Measurements from ENCODE around the gene TNFRSF13B.

Gene TNFRSF13B

DNA sequence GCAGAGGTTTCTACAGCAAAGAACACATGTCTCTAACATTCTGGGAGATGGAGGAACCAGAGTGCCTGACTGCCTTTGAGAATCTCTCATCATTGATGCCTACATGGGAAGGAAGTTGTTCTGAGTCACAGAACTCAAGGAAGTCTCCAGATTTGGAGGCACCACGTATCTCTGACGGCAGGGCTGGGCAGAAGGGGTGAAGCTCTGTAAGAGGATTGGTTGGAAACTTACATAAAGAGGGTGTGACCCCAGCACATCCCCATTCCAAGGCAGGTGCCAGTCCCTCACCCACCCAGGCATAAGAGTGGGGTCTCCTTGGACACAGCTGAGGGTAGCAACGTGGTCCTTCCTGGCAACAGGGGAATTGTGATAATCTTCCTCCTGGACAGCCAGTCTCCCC lies 17.4 kb downstream of the TNFRSF13B start:
- Histone ChIP-seq H2BK120ac (ENCODE audit: insufficient read depth, low read length, poor library complexity) (no peak overlapping the region), H4K12ac (ENCODE audit: low read depth, low read length) (no peak overlapping the region), H3K36me3 (ENCODE audit: control insufficient read depth in 1 of 2, insufficient read depth in 2 of 2, low read length in 2 of 2) (no peaks in the 10 kb centered on the region), H2BK5ac (ENCODE audit: low read depth, low read length, poor library complexity) (no peak overlapping the region), H3K79me2 (ENCODE audit: control insufficient read depth, insufficient read depth, low read length, poor library complexity) (no peaks in the 10 kb centered on the region), H3K4me2 (ENCODE audit: low read length) (no peak overlapping the region), H3K27ac (ENCODE audit: low read depth, low read length) (no peak overlapping the region), H3K79me1 (ENCODE audit: low read length) (no peaks in the 10 kb centered on the region), H3K4me1 (ENCODE audit: control insufficient read depth in 1 of 2, insufficient read depth in 2 of 2, low read length in 2 of 2) (no peaks in the 10 kb centered on the region), H4K91ac (ENCODE audit: low read depth, low read length) (no peak overlapping the region), H3K4ac (ENCODE audit: low read depth, low read length) (no peak overlapping the region), H2BK12ac (ENCODE audit: low read length) (no peak overlapping the region), H3K4me3 (ENCODE audit: low read depth, low read length) (no peak overlapping the region), H3K9me3 (ENCODE audit: insufficient read depth, low read depth, low read length) (peaks cover 3% of the 10 kb centered on the region), H2AK5ac (ENCODE audit: low read length) (no peak overlapping the region), H3K23ac (ENCODE audit: low read length) (no peak overlapping the region), H3K27me3 (ENCODE audit: insufficient read depth, low read length) (no peaks in the 10 kb centered on the region), H3K9ac (ENCODE audit: low read length) (no peak overlapping the region), H3K18ac (ENCODE audit: low read length) (no peak overlapping the region), H3K14ac (ENCODE audit: low read length) (no peak overlapping the region), H4K8ac (ENCODE audit: low read depth, low read length) (no peak overlapping the region), H2AFZ (ENCODE audit: insufficient read depth, low read length, poor library complexity) (no peak overlapping the region)
- DNase-seq, result no peak
- no CpG with 5 or more reads among the region's 3 CpGs for WGBS (ENCODE audit: extremely low coverage, insufficient coverage, insufficient read length)

DNA sequence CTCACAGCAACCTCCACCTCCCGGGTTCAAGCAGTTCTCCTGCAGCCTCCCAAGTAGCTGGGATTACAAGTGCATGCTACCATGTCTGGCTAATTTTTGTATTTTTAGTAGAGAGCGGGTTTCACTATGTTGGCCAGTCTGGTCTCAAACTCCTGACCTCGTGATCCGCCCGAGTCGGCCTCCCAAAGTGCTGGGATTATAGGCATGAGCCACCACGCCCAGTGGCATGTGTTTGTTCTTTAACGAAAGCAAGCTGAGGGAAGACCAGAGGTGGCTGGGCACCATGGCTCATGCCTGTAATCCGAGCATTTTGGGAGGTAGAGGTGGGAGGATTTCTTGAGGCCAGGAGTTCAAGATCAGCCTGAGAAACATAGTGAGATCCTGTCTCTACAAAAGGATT lies 18.1 kb downstream of the TNFRSF13B start:
- Histone ChIP-seq H3K18ac (ENCODE audit: low read length) (no peak overlapping the region), H3K14ac (ENCODE audit: low read length) (no peak overlapping the region), H2BK120ac (ENCODE audit: insufficient read depth, low read length, poor library complexity) (no peak overlapping the region), H3K79me2 (ENCODE audit: control insufficient read depth, insufficient read depth, low read length, poor library complexity) (no peaks in the 10 kb centered on the region), H3K23ac (ENCODE audit: low read length) (no peak overlapping the region), H3K4ac (ENCODE audit: low read depth, low read length) (no peak overlapping the region), H4K91ac (ENCODE audit: low read depth, low read length) (no peak overlapping the region), H3K9me3 (ENCODE audit: insufficient read depth, low read depth, low read length) (peaks cover 3% of the 10 kb centered on the region), H3K9ac (ENCODE audit: low read length) (no peak overlapping the region), H3K4me2 (ENCODE audit: low read length) (no peak overlapping the region), H2BK5ac (ENCODE audit: low read depth, low read length, poor library complexity) (no peak overlapping the region), H3K4me1 (ENCODE audit: control insufficient read depth in 1 of 2, insufficient read depth in 2 of 2, low read length in 2 of 2) (no peaks in the 10 kb centered on the region), H3K79me1 (ENCODE audit: low read length) (no peaks in the 10 kb centered on the region), H3K36me3 (ENCODE audit: control insufficient read depth in 1 of 2, insufficient read depth in 2 of 2, low read length in 2 of 2) (no peaks in the 10 kb centered on the region), H3K27me3 (ENCODE audit: insufficient read depth, low read length) (no peaks in the 10 kb centered on the region), H2BK12ac (ENCODE audit: low read length) (no peak overlapping the region), H4K12ac (ENCODE audit: low read depth, low read length) (no peak overlapping the region), H2AFZ (ENCODE audit: insufficient read depth, low read length, poor library complexity) (no peak overlapping the region), H4K8ac (ENCODE audit: low read depth, low read length) (no peak overlapping the region), H3K4me3 (ENCODE audit: low read depth, low read length) (no peak overlapping the region), H3K27ac (ENCODE audit: low read depth, low read length) (no peak overlapping the region), H2AK5ac (ENCODE audit: low read length) (no peak overlapping the region)
- no CpG with 5 or more reads among the region's 9 CpGs for WGBS (ENCODE audit: extremely low coverage, insufficient coverage, insufficient read length)
- no peak for DNase-seq

- Histone ChIP-seq H3K9ac (ENCODE audit: low read length) (no peak overlapping the region), H3K9me3 (ENCODE audit: insufficient read depth, low read depth, low read length) (peaks cover 8% of the 10 kb centered on the region), H3K4me1 (ENCODE audit: control insufficient read depth in 1 of 2, insufficient read depth in 2 of 2, low read length in 2 of 2) (no peaks in the 10 kb centered on the region), H4K91ac (ENCODE audit: low read depth, low read length) (no peak overlapping the region), H3K14ac (ENCODE audit: low read length) (no peak overlapping the region), H3K79me2 (ENCODE audit: control insufficient read depth, insufficient read depth, low read length, poor library complexity) (no peaks in the 10 kb centered on the region), H3K4me3 (ENCODE audit: low read depth, low read length) (no peak overlapping the region), H3K23ac (ENCODE audit: low read length) (no peak overlapping the region), H3K79me1 (ENCODE audit: low read length) (no peaks in the 10 kb centered on the region), H4K8ac (ENCODE audit: low read depth, low read length) (no peak overlapping the region), H3K4ac (ENCODE audit: low read depth, low read length) (no peak overlapping the region), H4K12ac (ENCODE audit: low read depth, low read length) (no peak overlapping the region), H2BK5ac (ENCODE audit: low read depth, low read length, poor library complexity) (no peak overlapping the region), H3K36me3 (ENCODE audit: control insufficient read depth in 1 of 2, insufficient read depth in 2 of 2, low read length in 2 of 2) (no peaks in the 10 kb centered on the region), H3K27ac (ENCODE audit: low read depth, low read length) (no peak overlapping the region), H2BK120ac (ENCODE audit: insufficient read depth, low read length, poor library complexity) (no peak overlapping the region), H2BK12ac (ENCODE audit: low read length) (no peak overlapping the region), H3K27me3 (ENCODE audit: insufficient read depth, low read length) (no peaks in the 10 kb centered on the region), H3K4me2 (ENCODE audit: low read length) (no peak overlapping the region), H2AK5ac (ENCODE audit: low read length) (no peak overlapping the region), H2AFZ (ENCODE audit: insufficient read depth, low read length, poor library complexity) (no peak overlapping the region), H3K18ac (ENCODE audit: low read length) (no peak overlapping the region)
- DNase-seq, result no peak
- no CpG with 5 or more reads among the region's 3 CpGs for WGBS (ENCODE audit: extremely low coverage, insufficient coverage, insufficient read length)
Measured at GRCh38 chr17:16953347-16953746, 18.6 kb downstream of the TNFRSF13B start.

DNA sequence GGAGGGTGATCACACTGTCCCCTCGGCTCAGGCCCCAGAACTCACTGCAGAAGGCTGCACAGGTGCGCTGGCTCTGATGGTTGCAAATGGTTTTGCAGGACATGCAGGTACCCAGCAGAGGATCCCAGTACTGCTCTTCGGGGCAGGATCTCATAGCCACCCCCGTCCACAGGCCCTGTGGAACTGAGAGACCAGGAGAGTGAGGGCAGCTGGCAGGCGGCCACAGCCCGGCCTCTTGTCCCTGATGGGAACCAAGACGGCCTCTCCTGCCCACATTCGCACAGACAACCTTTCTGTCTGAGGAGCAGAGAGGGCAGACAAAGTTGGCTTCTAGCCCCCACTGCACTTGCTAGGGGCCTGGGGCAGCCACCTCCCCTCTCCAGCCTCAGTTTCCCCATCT lies 19.5 kb downstream of the TNFRSF13B start:
- Histone ChIP-seq H3K79me2 (ENCODE audit: control insufficient read depth, insufficient read depth, low read length, poor library complexity) (no peaks in the 10 kb centered on the region), H3K27ac (ENCODE audit: low read depth, low read length) (no peak overlapping the region), H3K27me3 (ENCODE audit: insufficient read depth, low read length) (no peaks in the 10 kb centered on the region), H2AK5ac (ENCODE audit: low read length) (no peak overlapping the region), H3K4me3 (ENCODE audit: low read depth, low read length) (no peak overlapping the region), H3K18ac (ENCODE audit: low read length) (no peak overlapping the region), H2BK120ac (ENCODE audit: insufficient read depth, low read length, poor library complexity) (no peak overlapping the region), H4K12ac (ENCODE audit: low read depth, low read length) (no peak overlapping the region), H2AFZ (ENCODE audit: insufficient read depth, low read length, poor library complexity) (no peak overlapping the region), H3K4me1 (ENCODE audit: control insufficient read depth in 1 of 2, insufficient read depth in 2 of 2, low read length in 2 of 2) (no peaks in the 10 kb centered on the region), H3K79me1 (ENCODE audit: low read length) (no peaks in the 10 kb centered on the region), H4K91ac (ENCODE audit: low read depth, low read length) (no peak overlapping the region), H3K36me3 (ENCODE audit: control insufficient read depth in 1 of 2, insufficient read depth in 2 of 2, low read length in 2 of 2) (no peaks in the 10 kb centered on the region), H3K9me3 (ENCODE audit: insufficient read depth, low read depth, low read length) (peaks cover 9% of the 10 kb centered on the region), H3K4me2 (ENCODE audit: low read length) (no peak overlapping the region), H3K4ac (ENCODE audit: low read depth, low read length) (no peak overlapping the region), H3K23ac (ENCODE audit: low read length) (no peak overlapping the region), H3K9ac (ENCODE audit: low read length) (no peak overlapping the region), H4K8ac (ENCODE audit: low read depth, low read length) (no peak overlapping the region), H2BK12ac (ENCODE audit: low read length) (no peak overlapping the region), H3K14ac (ENCODE audit: low read length) (no peak overlapping the region), H2BK5ac (ENCODE audit: low read depth, low read length, poor library complexity) (no peak overlapping the region)
- no CpG with 5 or more reads among the region's 8 CpGs for WGBS (ENCODE audit: extremely low coverage, insufficient coverage, insufficient read length)
- DNase-seq, result no peak

All from trophoblast cell (in vitro differentiated cells and primary cell).